ENCODE results near the gene TMEFF1.

TMEFF1 gene

DNA sequence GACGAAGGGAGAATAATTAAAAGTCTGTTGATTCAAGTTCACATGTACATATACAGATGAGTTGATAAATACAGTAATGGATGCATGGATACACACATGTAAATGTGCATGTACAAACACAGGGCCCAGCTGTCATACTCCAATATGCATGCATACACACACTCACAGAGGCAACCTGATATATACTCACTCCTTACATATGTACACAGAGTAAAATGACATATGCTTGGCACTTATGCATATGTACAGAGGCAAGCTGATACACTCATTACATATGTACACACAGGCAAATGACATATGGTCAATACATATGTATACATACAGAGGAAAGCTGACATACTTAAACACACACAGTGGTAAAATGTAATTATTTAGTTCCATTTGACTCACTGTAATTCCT lies 7.2 kb upstream of the TMEFF1 start:
- H3K27ac ChIP-seq (ENCODE audit: low read depth, low read length, poor library complexity, severe bottlenecking) = no peak overlapping the region
- no peaks in the 10 kb centered on the region for H3K79me2 ChIP-seq (ENCODE audit: insufficient read depth, low read length)
- H3K4me1 ChIP-seq (ENCODE audit: insufficient read depth, low read length, severe bottlenecking) = no peaks in the 10 kb centered on the region
- no peak overlapping the region for H3K4me3 ChIP-seq (ENCODE audit: low read depth, low read length, poor library complexity, severe bottlenecking)
- H3K36me3 ChIP-seq (ENCODE audit: insufficient read depth, low read length) = no peaks in the 10 kb centered on the region
- H3K9me2 ChIP-seq (ENCODE audit: low read depth, low read length) = no peaks in the 10 kb centered on the region
- H3F3A ChIP-seq (ENCODE audit: insufficient read depth, low read length) = no peaks in the 10 kb centered on the region
- H2AFZ ChIP-seq (ENCODE audit: low read length) = no peak overlapping the region
- TF ChIP-seq EZH2 (IDR thresholded peaks at IDR 0.05; ENCODE audit: borderline replicate concordance, low read length) (no peak), CTCF (IDR thresholded peaks at IDR 0.05; ENCODE audit: low read length) (no peak)
- no peak overlapping the region for H3K4me2 ChIP-seq (ENCODE audit: low read length)
- H3K9me3 ChIP-seq (ENCODE audit: low read length) = no peaks in the 10 kb centered on the region
- no peaks in the 10 kb centered on the region for H3K27me3 ChIP-seq (ENCODE audit: insufficient read depth, low read length)
- no peak overlapping the region for H3K9ac ChIP-seq (ENCODE audit: low read length)
- H4K20me1 ChIP-seq (ENCODE audit: insufficient read depth, low read length) = no peaks in the 10 kb centered on the region

- H3K9me3 ChIP-seq (ENCODE audit: low read length) = no peaks in the 10 kb centered on the region
- H3K4me3 ChIP-seq (ENCODE audit: low read depth, low read length, poor library complexity, severe bottlenecking) = no peak overlapping the region
- H3K79me2 ChIP-seq (ENCODE audit: insufficient read depth, low read length) = no peaks in the 10 kb centered on the region
- no peaks in the 10 kb centered on the region for H3K4me1 ChIP-seq (ENCODE audit: insufficient read depth, low read length, severe bottlenecking)
- no peaks in the 10 kb centered on the region for H4K20me1 ChIP-seq (ENCODE audit: insufficient read depth, low read length)
- H3K27ac ChIP-seq (ENCODE audit: low read depth, low read length, poor library complexity, severe bottlenecking) = no peak overlapping the region
- no peaks in the 10 kb centered on the region for H3K9me2 ChIP-seq (ENCODE audit: low read depth, low read length)
- H3K9ac ChIP-seq (ENCODE audit: low read length) = no peak overlapping the region
- no peaks in the 10 kb centered on the region for H3F3A ChIP-seq (ENCODE audit: insufficient read depth, low read length)
- H3K4me2 ChIP-seq (ENCODE audit: low read length) = no peak overlapping the region
- no peak for TF ChIP-seq CTCF (IDR thresholded peaks at IDR 0.05; ENCODE audit: low read length)
- no peak for TF ChIP-seq EZH2 (IDR thresholded peaks at IDR 0.05; ENCODE audit: borderline replicate concordance, low read length)
- no peak overlapping the region for H2AFZ ChIP-seq (ENCODE audit: low read length)
- H3K36me3 ChIP-seq (ENCODE audit: insufficient read depth, low read length) = no peaks in the 10 kb centered on the region
- no peaks in the 10 kb centered on the region for H3K27me3 ChIP-seq (ENCODE audit: insufficient read depth, low read length)
Measured at GRCh38 chr9:100466171-100466828, 6.6 kb upstream of the TMEFF1 start.

DNA sequence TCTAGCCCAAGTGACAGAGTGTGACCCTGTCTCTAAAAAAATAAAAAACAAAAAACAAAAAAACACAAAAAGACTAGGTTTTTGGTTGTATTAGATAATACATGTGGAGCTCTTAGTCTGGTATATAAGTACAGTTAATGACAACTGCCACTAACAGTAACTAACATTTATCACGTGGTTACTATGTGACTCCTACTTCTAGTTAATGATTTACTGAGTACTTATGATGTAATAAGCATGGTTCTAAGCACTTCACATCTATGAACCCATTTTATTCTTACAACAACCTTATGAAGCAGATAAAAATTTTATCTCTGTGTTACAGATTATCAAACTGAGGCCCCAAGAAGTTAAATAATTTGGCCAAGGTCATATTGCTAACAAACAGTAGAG lies 6.1 kb upstream of the TMEFF1 start:
- H3K9me2 ChIP-seq (ENCODE audit: low read depth, low read length) = no peaks in the 10 kb centered on the region
- TF ChIP-seq EZH2 (IDR thresholded peaks at IDR 0.05; ENCODE audit: borderline replicate concordance, low read length) (no peak), CTCF (IDR thresholded peaks at IDR 0.05; ENCODE audit: low read length) (no peak)
- H3K4me2 ChIP-seq (ENCODE audit: low read length) = no peak overlapping the region
- no peaks in the 10 kb centered on the region for H3K4me1 ChIP-seq (ENCODE audit: insufficient read depth, low read length, severe bottlenecking)
- H3K79me2 ChIP-seq (ENCODE audit: insufficient read depth, low read length) = no peaks in the 10 kb centered on the region
- H3F3A ChIP-seq (ENCODE audit: insufficient read depth, low read length) = no peaks in the 10 kb centered on the region
- H2AFZ ChIP-seq (ENCODE audit: low read length) = no peak overlapping the region
- no peak overlapping the region for H3K9ac ChIP-seq (ENCODE audit: low read length)
- no peaks in the 10 kb centered on the region for H3K36me3 ChIP-seq (ENCODE audit: insufficient read depth, low read length)
- H3K27ac ChIP-seq (ENCODE audit: low read depth, low read length, poor library complexity, severe bottlenecking) = no peak overlapping the region
- no peak overlapping the region for H3K4me3 ChIP-seq (ENCODE audit: low read depth, low read length, poor library complexity, severe bottlenecking)
- H3K9me3 ChIP-seq (ENCODE audit: low read length) = no peaks in the 10 kb centered on the region
- no peaks in the 10 kb centered on the region for H3K27me3 ChIP-seq (ENCODE audit: insufficient read depth, low read length)
- no peaks in the 10 kb centered on the region for H4K20me1 ChIP-seq (ENCODE audit: insufficient read depth, low read length)

Measured in OCI-LY1 (cell line).